Kidney (tissue), 14 donors: ENCODE results near the gene NOL4L. TPM values are rescaled to one million over a fixed set of nuclear protein-coding genes. Genes with fewer than 3 reads are reported as not detected.
A peak's percentile ranks its signal among the peaks of the same experiment; 100 is the strongest.

ENCODE experiments used
- DNase-seq, 5 donors: peaks; one replicate each; pipeline ENCODE4 v3.0.0-alpha.2; 2013 to 2020
- FAIRE-seq: peaks from 2 replicates; lab custom pipeline; 2012; peaks lifted over from hg19 to GRCh38; lab: Jason Lieb, UNC
- H3K27ac ChIP-seq, 2 donors: one replicate each; pipeline ENCODE4 v1.7.0; 2013; ENCODE audit warnings: low read depth in 2 of 2, low read length in 2 of 2, inconsistent platforms in 1 of 2
- H3K27me3 ChIP-seq: one replicate; pipeline ENCODE4 v1.7.1; 2013; ENCODE audit warnings: low read length, inconsistent platforms; ENCODE audit not compliant: control insufficient read depth, insufficient read depth
- H3K36me3 ChIP-seq, 3 donors: one replicate each; pipeline versions ENCODE4 v1.7.0 to v1.7.1; 2013; ENCODE audit warnings: low read length in 3 of 3, control low read depth in 1 of 3, inconsistent platforms in 1 of 3; ENCODE audit not compliant: insufficient read depth in 3 of 3, control insufficient read depth in 2 of 3
- H3K4me1 ChIP-seq, 3 donors: one replicate each; pipeline versions ENCODE4 v1.7.0 to v1.7.1; 2013; ENCODE audit warnings: low read length in 3 of 3, inconsistent platforms in 1 of 3, low read depth in 1 of 3; ENCODE audit not compliant: control insufficient read depth in 2 of 3, insufficient read depth in 2 of 3
- H3K4me3 ChIP-seq, 3 donors: one replicate each; pipeline versions ENCODE4 v1.7.0 to v1.8.1; 2013; ENCODE audit warnings: low read length in 3 of 3, control low read depth in 1 of 3, inconsistent platforms in 1 of 3
- H3K9ac ChIP-seq, 3 donors: one replicate each; pipeline versions ENCODE4 v1.7.0 to v1.7.1; 2013; ENCODE audit warnings: low read length in 3 of 3, control low read depth in 1 of 3, inconsistent platforms in 1 of 3
- H3K9me3 ChIP-seq, 3 donors: one replicate each; pipeline versions ENCODE4 v1.7.0 to v1.7.1; 2013; ENCODE audit warnings: low read length in 3 of 3, control low read depth in 1 of 3, inconsistent platforms in 1 of 3; ENCODE audit not compliant: control insufficient read depth in 2 of 3, insufficient read depth in 1 of 3
- intact Hi-C: fragments of 100-400 bp; cut with DNase I; formaldehyde crosslinking; loops from one replicate; pipeline ENCODE4 v1.11.1; 2022
- polyA plus RNA-seq: library from polyadenylated mRNA; stranded (reverse); fragments of 350-450 nt; fragmentation: Illumina TruSeq; extraction: RNeasy Lipid Tissue Mini Kit (QIAGEN cat#74804); gene quantifications from one replicate; pipeline ENCODE4 v1.2.3, GENCODE V29; 2014; ENCODE audit warnings: low read depth, low replicate concordance; ENCODE audit not compliant: insufficient read depth
- total RNA-seq: library from RNA; stranded (reverse); fragmentation: NEBNext Ultra II Directional; extraction: Animal tissue kit (Norgen Biotek cat#: 25700); gene quantifications from one replicate; pipeline ENCODE4 v1.2.1, GENCODE V29; 2021
- TF ChIP-seq, protein P1 (sequence below): IDR thresholded peaks from 3 replicates; pipeline ENCODE4 v1.5.1; 2012; ENCODE audit warnings: mild to moderate bottlenecking, moderate library complexity, borderline replicate concordance; ENCODE audit not compliant: insufficient read depth; ENCODE audit errors: extremely low read depth
- donor health status: control.
- donor health status: control.
- donor health status: control.
- donor health status: control.
- donor health status: control.
- donor health status: DM: yes; HTN: yes; CAD: no.
- donor health status: Normal renal cell carcinoma (clear cell type).

Gene NOL4L
- total and polyA plus RNA-seq, 2 donors from 2014 or later = 14.1 to 19.4 TPM

DNA sequence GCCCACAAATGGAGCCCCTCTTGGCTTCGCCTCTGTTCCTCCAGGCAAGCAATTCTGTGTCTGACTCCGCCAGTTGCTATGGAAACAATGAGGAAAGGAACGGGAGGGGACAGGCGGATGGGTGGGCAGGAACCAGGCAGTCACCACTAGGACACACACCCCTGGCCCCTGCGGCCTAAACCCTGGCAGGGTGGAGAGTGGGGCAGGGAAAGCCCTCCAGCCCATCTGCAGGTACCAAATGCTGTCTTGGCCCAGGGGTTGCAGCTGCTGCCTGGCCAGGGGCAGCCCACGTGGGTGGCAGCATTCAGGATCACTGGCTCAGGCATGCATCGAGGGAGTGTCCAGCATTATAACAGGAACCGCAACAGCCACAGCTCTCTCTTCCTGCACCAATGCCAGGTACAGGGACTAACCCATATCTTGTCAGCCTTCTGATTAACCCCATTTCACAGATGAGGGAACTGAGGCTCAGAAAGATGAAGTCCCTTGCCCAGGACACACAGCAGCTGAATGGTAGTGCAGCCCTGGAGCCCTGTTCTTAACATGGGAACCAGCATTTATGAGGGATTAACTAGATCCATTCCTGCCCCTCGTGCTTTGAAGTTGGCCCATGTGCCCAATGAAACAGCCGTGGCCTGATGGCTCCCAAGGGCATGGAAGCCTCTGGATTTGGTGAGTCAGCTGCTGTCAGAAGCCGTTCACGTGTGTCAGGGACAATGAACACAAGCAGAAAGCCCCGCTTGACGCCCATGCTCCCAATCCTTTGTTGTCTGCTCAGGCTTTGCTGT is 66.3 kb downstream of the NOL4L start:
- Histone ChIP-seq H3K27ac (no peak overlapping the region), H3K4me1 (peaks cover 0 to 12% (median 3%) of the 10 kb centered on the region in 3 donors), H3K36me3 (no peaks in the 10 kb centered on the region), H3K4me3 (no peak overlapping the region), H3K9me3 (no peaks in the 10 kb centered on the region), H3K27me3 (no peaks in the 10 kb centered on the region), H3K9ac (no peak overlapping the region)
- DNase-seq = peak in 4 of 5 donors; percentile 50 to 70 (median 60)
- TF ChIP-seq, protein P1, sequence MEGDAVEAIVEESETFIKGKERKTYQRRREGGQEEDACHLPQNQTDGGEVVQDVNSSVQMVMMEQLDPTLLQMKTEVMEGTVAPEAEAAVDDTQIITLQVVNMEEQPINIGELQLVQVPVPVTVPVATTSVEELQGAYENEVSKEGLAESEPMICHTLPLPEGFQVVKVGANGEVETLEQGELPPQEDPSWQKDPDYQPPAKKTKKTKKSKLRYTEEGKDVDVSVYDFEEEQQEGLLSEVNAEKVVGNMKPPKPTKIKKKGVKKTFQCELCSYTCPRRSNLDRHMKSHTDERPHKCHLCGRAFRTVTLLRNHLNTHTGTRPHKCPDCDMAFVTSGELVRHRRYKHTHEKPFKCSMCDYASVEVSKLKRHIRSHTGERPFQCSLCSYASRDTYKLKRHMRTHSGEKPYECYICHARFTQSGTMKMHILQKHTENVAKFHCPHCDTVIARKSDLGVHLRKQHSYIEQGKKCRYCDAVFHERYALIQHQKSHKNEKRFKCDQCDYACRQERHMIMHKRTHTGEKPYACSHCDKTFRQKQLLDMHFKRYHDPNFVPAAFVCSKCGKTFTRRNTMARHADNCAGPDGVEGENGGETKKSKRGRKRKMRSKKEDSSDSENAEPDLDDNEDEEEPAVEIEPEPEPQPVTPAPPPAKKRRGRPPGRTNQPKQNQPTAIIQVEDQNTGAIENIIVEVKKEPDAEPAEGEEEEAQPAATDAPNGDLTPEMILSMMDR = no peak
- intact Hi-C loops = no loop called here
- no peak for FAIRE-seq

DNA sequence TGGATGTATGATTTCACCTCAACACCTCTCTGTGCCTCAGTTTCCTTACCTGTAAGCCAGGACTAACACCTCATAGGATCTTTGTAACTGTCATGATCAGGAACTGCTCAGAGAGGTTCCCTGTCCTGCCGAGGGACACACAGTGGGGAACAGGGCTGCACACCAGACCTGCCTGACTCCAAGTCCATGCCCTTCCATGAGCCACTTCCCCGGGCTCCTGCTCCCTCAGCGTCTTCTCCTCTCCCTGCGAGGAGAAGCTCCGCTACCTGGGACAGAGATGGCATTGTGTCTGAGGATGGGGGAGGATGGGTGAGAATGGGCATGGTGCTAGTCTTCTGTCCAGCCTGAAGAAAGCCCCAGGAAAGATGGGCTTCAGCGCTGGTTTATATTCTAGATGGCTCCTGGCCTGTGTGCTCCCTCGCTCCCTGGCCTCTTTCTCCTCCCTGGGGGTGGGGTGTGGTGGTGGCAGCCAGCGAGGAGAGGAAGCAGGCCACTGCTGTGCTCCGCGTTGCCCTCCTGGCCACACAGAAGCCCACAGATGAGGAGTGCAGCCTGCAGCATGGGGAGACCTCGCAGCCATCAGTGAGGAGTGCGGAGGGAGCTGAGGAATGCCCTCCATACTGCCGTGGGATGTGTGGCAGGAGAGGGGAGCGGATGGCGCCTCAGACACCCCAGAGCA is 67.1 kb downstream of the NOL4L start:
- Histone ChIP-seq H3K27ac (peak overlapping the region in 1 of 2 donors; percentile 43), H3K4me1 (peaks cover 0 to 10% (median 3%) of the 10 kb centered on the region in 3 donors), H3K27me3 (no peaks in the 10 kb centered on the region), H3K4me3 (no peak overlapping the region), H3K36me3 (no peaks in the 10 kb centered on the region), H3K9ac (no peak overlapping the region), H3K9me3 (no peaks in the 10 kb centered on the region)
- DNase-seq = peak in 1 of 5 donors; percentile 67
- intact Hi-C loops = no loop called here
- no peak for FAIRE-seq
- TF ChIP-seq, protein P1 = no peak

DNA sequence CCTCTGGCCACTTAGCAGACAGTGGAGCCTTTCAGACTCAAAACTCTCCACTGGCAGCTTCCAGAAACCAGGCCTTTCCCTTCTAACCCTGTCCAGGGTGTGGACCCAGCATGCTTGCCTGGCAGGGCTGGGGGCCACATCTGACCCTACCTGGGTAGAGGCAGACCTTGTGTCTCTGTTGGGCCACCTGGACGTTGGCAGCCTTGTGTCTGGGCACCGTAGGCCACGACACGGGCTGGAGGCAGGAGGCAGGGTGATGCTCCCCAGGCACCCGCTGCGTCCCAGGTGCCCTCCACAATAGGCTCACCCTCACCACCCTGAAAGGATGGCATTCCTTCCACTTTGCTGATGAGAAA is 67.6 kb downstream of the NOL4L start:
- Histone ChIP-seq H3K27me3 (no peaks in the 10 kb centered on the region), H3K36me3 (no peaks in the 10 kb centered on the region), H3K4me3 (no peak overlapping the region), H3K9ac (no peak overlapping the region), H3K27ac (peak overlapping the region in 1 of 2 donors; percentile 43), H3K4me1 (peaks cover 0 to 10% (median 3%) of the 10 kb centered on the region in 3 donors), H3K9me3 (no peaks in the 10 kb centered on the region)
- TF ChIP-seq, protein P1 = no peak
- DNase-seq (peak in 1 of 5 donors; percentile 65), FAIRE-seq (no peak)
- intact Hi-C loops = no loop called here
